ENCODE measurements around the gene BTAF1.

BTAF1 gene

DNA sequence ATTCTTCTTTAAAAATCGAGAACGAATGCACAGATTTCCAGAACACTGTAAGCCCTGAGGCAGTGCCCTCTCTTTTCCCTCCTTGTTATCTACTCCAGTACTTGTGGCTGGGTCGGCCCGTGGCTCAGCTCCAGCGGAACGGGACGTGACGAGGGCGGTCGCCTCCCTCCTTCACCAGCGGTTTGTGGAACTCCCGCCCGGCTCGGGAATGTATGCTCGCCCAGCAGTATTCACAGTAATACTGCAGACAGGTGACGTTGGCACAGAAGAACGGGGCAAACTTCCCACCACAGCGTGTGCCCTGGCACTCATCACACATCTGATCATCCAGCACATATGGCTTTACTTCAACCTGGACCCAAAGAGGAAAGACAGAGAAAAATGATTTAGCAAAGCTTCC, 128.5 kb downstream of the BTAF1 start:
- no peak for DNase-seq (ENCODE audit: low spot score)

DNA sequence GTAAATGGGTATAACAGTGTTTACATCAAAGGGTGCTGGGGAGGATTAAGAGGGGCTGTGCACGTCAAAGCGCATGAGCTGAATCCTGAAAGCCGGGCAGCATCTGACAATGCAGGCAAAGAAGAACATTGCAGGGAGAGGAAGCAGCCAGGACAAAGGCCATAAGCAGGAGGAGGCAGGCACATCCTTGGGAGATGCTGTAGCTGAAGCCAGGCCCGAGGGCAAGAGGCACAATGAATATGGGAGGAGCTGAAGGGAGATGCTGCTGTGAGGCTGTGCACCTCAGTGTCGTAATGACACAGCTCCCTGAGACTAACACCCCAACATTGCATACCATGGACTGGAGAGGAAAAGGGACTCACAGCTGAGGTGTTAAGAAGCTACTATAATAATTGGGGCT, 129.2 kb downstream of the BTAF1 start:
- no peak for DNase-seq (ENCODE audit: low spot score)

DNA sequence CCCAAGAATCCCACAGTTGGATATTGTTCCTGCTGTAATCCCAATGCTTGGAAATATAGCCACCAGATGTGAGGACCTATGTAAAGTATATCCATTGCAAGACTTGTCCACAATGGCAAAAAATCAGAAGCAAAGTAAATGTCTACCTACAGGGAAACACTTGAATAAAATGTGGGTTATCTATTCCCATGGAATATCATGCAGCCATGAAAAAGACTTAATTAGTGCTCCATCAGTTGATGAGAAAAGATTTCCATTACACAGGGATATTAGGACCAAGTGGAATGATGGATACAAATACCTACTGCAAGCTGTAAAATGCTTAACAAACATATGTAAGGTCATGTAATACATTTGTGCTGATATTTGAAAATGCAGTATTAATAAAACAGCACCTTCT, 131.2 kb downstream of the BTAF1 start:
- no peak for DNase-seq (ENCODE audit: low spot score)

DNA sequence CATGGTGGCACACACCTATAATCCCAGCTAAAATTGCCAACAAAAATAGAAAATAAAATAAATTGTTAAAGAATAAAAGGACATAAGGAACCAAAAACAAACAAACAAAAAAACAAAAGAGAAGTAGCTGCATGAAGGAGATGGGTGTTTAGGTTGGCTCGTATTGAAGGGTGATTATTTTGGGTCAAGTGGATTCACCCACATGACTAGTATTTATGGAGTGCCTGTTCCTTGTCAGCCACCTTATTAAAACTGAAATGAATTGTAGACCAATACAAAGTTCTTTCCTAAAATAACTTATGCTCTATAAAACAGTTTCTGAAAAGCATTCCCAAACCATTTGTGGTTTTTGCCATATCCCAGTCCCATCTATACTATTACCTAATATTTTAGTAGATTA, 138.7 kb downstream of the BTAF1 start:
- DNase-seq (ENCODE audit: low spot score): no peak

DNA sequence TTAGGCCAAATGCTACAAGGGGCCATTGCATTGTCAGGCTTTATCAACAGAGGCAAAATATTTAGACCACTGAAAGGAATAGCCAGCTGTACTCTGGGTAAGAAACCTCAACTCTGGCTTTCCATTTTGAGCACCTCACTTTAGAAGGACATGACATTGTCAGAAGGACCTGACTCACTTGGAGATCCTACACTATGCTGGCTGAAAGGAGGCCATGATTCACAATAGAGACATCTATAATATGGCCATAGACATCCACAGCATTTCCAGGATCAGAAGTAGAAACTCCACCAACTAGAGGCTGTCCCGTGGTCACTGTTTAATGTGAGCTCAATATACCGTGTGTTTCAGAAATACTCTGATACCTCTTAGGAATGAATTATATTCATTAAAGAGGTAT, 140.9 kb downstream of the BTAF1 start:
- DNase-seq (ENCODE audit: low spot score): no peak

DNA sequence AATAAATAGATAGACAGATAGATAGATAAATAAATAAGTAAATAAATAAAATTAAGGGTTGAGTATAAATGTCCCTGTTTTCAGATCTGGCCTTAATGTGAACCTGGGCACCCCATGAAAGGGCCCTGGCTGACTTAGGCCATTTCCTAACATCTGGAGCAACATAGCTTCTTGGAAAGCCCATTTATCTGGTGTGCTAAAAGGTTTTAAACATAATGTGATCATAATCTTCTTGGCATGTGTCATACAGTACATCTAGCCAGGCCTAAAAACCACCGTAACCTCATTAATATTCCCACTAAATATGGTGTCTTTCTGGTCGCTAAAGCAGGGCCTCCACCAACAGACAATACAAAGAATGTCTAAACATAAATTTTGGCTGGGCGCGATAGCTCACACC, 142.8 kb downstream of the BTAF1 start:
- no peak for DNase-seq (ENCODE audit: low spot score)

DNA sequence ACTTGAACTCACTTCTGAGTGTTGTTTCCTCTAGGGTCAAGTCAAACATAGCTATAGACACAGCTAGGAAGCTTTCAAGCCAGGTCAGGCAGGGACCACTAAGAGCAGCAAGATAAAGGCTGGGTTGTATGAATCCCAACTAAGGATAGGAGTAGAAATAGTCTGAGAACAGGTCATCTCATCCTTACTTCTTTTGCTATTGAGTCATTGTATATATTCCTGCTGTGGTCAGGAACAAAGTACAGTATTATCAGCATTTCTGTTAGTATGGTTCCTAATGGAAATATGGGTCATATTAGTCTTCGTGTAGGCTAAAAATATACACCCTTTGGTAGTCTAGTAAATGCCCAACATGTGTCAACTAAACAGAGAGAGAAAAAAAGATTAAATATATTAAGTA, 145.3 kb downstream of the BTAF1 start:
- no peak for DNase-seq (ENCODE audit: low spot score)

DNA sequence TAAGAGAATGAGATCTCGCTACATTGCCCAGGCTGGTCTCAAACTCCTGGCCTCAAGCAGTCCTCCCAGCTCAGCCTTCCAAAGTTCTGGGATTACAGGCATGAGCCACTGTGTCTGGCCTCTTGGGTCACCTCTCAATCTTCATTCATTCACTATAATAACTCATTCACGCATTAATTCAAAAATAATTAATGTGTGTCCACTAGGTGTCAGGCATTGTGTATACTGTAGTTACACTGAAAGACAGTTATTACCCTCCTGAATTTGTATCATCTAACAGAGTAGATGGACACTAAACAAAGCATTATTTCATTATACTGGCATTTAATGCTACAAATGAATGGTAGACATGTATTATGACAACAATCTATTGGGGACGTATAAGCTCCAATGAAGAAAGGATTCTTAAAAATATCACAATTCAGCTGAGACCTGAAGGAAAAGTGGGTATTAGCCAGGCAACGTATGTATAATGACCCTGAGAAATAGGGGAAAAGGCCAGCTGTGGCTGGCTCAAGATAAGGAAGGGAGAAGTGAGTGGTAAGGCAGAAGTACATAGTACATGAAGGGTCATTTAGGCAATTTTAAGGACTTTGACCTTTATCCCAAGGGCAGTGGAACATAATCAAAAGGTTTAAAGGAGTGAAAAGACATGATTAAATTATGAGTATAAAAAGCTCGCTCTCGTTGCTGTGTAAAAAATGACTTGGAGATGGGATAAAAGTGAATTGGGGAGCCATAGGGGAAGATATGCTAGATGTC, 150.7 kb downstream of the BTAF1 start:
- no peak for DNase-seq (ENCODE audit: low spot score)

DNA sequence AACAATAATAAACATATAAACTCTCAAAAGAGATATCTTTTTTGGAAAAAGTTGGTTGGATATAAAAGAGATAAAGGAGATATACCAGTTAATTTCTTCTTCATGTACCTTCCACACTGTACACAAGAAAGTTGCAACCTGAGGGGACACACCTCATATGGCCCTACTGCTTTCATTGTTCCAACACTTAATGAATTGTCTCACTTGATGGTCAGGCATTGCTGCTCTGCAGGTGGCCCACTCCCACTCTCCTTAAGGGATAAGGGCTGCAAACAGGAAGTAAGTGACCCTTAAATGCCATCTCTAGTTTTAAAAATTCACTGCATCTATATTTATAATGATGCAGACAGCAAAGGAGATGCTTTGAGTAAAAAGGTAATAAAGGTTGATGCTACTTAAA, 152.3 kb downstream of the BTAF1 start:
- DNase-seq (ENCODE audit: low spot score): no peak

DNA sequence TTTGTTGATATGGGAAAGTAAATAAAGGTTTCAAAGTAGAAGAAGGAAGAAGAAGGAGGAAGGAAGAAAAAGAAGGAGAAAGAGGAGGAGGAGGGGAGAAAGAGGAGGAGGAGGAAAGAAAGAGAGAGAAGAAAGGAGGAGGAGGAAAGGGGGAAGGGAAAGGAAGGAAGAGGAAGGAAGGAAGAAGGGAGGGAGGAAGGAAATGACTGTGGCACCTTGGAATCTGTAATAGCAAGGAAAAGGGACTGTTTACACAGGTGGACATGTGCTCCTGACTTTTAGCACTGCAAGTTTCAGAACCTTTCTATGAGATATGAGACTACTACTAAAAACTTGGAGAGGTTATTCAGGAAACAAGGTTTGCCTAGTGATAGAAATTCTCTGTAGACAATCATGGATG, 153.2 kb downstream of the BTAF1 start:
- no peak for DNase-seq (ENCODE audit: low spot score)

DNA sequence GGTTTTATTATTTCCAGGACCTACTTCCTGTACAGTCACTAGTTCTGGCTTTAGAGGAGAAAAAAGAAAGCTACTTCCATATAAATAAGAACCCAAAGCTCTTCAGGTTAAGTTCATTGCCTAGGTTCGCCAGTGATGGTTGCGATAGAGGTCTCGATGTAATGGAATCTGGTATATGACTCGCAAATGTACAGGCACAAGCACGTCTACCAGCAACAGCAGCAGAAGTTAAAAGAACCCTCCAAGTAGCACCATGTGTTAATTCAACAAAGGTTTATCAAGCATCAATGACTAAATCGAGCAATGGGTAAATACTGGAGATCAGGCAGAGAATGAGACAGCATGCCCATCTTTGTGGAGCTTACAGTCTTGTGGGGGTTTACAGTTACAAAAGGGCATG, 155.4 kb downstream of the BTAF1 start:
- DNase-seq (ENCODE audit: low spot score): no peak

Measured in CD4-positive, alpha-beta T cell treated with Interleukin-15 for 4 hours (primary cell).